SK-N-SH (cell line): ENCODE measurements around the gene ZSCAN10. TPM values are rescaled to one million over a fixed set of nuclear protein-coding genes. Genes with fewer than 3 reads are reported as not detected.
A peak's percentile ranks its signal among the peaks of the same experiment; 100 is the strongest.

ENCODE experiments used
- CTCF ChIA-PET: fragments of 300-600, 350-600 bp; formaldehyde crosslinking; extraction: SDS; loops from one replicate; lab custom pipeline; 2021; lab: Yijun Ruan, JAX
- POLR2A ChIA-PET: fragments of 350-600 bp; sonication (Branson Sonifier 250); formaldehyde crosslinking; extraction: SDS; loops from one replicate; lab custom pipeline; 2020; ENCODE audit warnings: antibody characterized with exemption, inconsistent platforms; lab: Yijun Ruan, JAX
- DNase-seq: peaks from one replicate; pipeline ENCODE4 v3.0.0; 2012
- H2AFZ ChIP-seq: fragments of 200-600 bp; sonication (generic); 2 replicates; pipeline ENCODE4 v1.8.1; 2016; ENCODE audit warnings: antibody characterized with exemption, mild to moderate bottlenecking, low read depth
- H3F3A ChIP-seq: fragments of 200-600 bp; sonication (generic); replicated peaks from 2 replicates; pipeline ENCODE3; 2016; ENCODE audit warnings: antibody characterized with exemption, mild to moderate bottlenecking; ENCODE audit not compliant: insufficient read depth
- H3K27ac ChIP-seq, 2 experiments: fragments of 200-500 bp in 1 of 2; fragments of 200-600 bp in 1 of 2; sonication (Bioruptor generic) in 1 of 2; sonication (generic), shearing (Covaris generic) in 1 of 2; 2 replicates each; pipeline versions ENCODE4 v1.5.1 to v1.6.1; 2014 to 2016; ENCODE audit warnings: low read depth in 2 of 2, inconsistent platforms in 1 of 2, low read length in 1 of 2, mild to moderate bottlenecking in 1 of 2, mixed read lengths in 1 of 2
- H3K27me3 ChIP-seq: fragments of 200-600 bp; sonication (generic), shearing (Covaris generic); 2 replicates; pipeline ENCODE4 v1.6.1; 2016; ENCODE audit warnings: mixed run types; ENCODE audit not compliant: insufficient read depth
- H3K36me3 ChIP-seq, 2 experiments: fragments of 200-500 bp in 1 of 2; fragments of 200-600 bp in 1 of 2; sonication (Bioruptor generic) in 1 of 2; sonication (generic) in 1 of 2; replicated peaks in 1 of 2; 2 replicates each; pipeline versions ENCODE3 to v1.5.1; 2014 to 2016; ENCODE audit warnings: low read length in 1 of 2, mild to moderate bottlenecking in 1 of 2; ENCODE audit not compliant: insufficient read depth in 2 of 2, control insufficient read depth in 1 of 2
- H3K4me1 ChIP-seq, 2 experiments: fragments of 200-500 bp in 1 of 2; fragments of 200-600 bp in 1 of 2; sonication (Bioruptor generic) in 1 of 2; sonication (generic), shearing (Covaris generic) in 1 of 2; 2 replicates each; pipeline versions ENCODE4 v1.5.1 to v1.6.1; 2014 to 2016; ENCODE audit warnings: low read depth in 1 of 2, low read length in 1 of 2, mixed run types in 1 of 2; ENCODE audit not compliant: insufficient read depth in 2 of 2, control insufficient read depth in 1 of 2
- H3K4me2 ChIP-seq: fragments of 200-600 bp; sonication (generic), shearing (Covaris generic); 2 replicates; pipeline ENCODE4 v1.6.1; 2017; ENCODE audit warnings: mixed run types
- H3K4me3 ChIP-seq, 2 experiments: fragments of 200-500 bp in 1 of 2; fragments of 200-600 bp in 1 of 2; sonication (Bioruptor generic) in 1 of 2; sonication (generic), shearing (Covaris generic) in 1 of 2; 2 replicates each; pipeline versions ENCODE4 v1.5.1 to v1.8.1; 2014 to 2016; ENCODE audit warnings: low read depth in 2 of 2, inconsistent platforms in 1 of 2, low read length in 1 of 2, mild to moderate bottlenecking in 1 of 2, mixed read lengths in 1 of 2, moderate library complexity in 1 of 2
- H3K79me2 ChIP-seq: fragments of 200-600 bp; sonication (generic); 2 replicates; pipeline ENCODE4 v1.8.1; 2017; ENCODE audit warnings: mild to moderate bottlenecking; ENCODE audit not compliant: insufficient read depth
- H3K9ac ChIP-seq: fragments of 200-600 bp; sonication (generic); 2 replicates; pipeline ENCODE4 v1.6.1; 2017; ENCODE audit warnings: mixed run types
- H3K9me2 ChIP-seq: fragments of 200-600 bp; sonication (generic); 2 replicates; pipeline ENCODE4 v1.6.1; 2017; ENCODE audit warnings: mixed run types
- H3K9me3 ChIP-seq: fragments of 200-600 bp; sonication (generic); 2 replicates; pipeline ENCODE4 v1.6.1; 2017; ENCODE audit warnings: mixed run types, mild to moderate bottlenecking, moderate library complexity
- H4K20me1 ChIP-seq: fragments of 200-600 bp; sonication (generic); 2 replicates; pipeline ENCODE4 v1.6.1; 2017; ENCODE audit warnings: mild to moderate bottlenecking, mixed run types; ENCODE audit not compliant: insufficient read depth
- EZH2phosphoT487 ChIP-seq: fragments of 200-600 bp; sonication (generic); IDR thresholded peaks from 2 replicates; pipeline ENCODE4 v1.6.1; 2017; ENCODE audit warnings: low read depth, mixed run types, mild to moderate bottlenecking, antibody characterized with exemption, moderate library complexity, borderline replicate concordance
- GABPA ChIP-seq: IDR thresholded peaks from 2 replicates; pipeline ENCODE4 v1.4.0; 2012; ENCODE audit warnings: low read depth, mild to moderate bottlenecking
- RXRA ChIP-seq: IDR thresholded peaks from 2 replicates; pipeline ENCODE4 v1.4.0; 2012; ENCODE audit warnings: low read depth, mild to moderate bottlenecking, borderline replicate concordance
- SIN3A ChIP-seq: IDR thresholded peaks from 2 replicates; pipeline ENCODE4 v1.6.1; 2012; ENCODE audit warnings: low read depth, mild to moderate bottlenecking, low read length, moderate library complexity, borderline replicate concordance
- TEAD4 ChIP-seq: IDR thresholded peaks from 2 replicates; pipeline ENCODE4 v1.4.0; 2012; ENCODE audit warnings: mild to moderate bottlenecking, borderline replicate concordance; ENCODE audit not compliant: insufficient read depth
- YY1 ChIP-seq: IDR thresholded peaks from 2 replicates; pipeline ENCODE4 v1.4.0; 2012; ENCODE audit warnings: low read depth, mild to moderate bottlenecking
- WGBS: methylation state at CpG from one replicate; pipeline ENCODE4 v1.1.6; 2017; ENCODE audit warnings: low lambda C conversion rate; 5-methylcytosine and 5-hydroxymethylcytosine counted together
- polyA plus RNA-seq, 3 experiments: library from polyadenylated mRNA; depleted of rRNA; stranded (reverse); fragments of >200 nt; gene quantifications; 2 replicates each; pipeline ENCODE4 v1.2.3, GENCODE V29; 2012
- TF ChIP-seq, protein P1 (sequence below): IDR thresholded peaks from 2 replicates; pipeline ENCODE4 v1.4.0; 2012; ENCODE audit warnings: low read depth
- TF ChIP-seq, protein P2 (sequence below): fragments of 200-600 bp; sonication (generic); IDR thresholded peaks from 2 replicates; pipeline ENCODE4 v1.6.1; 2017; ENCODE audit warnings: antibody characterized with exemption, mild to moderate bottlenecking, moderate library complexity
- TF ChIP-seq, protein P3 (sequence below): IDR thresholded peaks from 2 replicates; pipeline ENCODE4 v1.4.0; 2012; ENCODE audit warnings: low read depth, borderline replicate concordance

Gene ZSCAN10
- polyA plus RNA-seq, 1 of the 3 experiments (the other 2 are of a cell fraction) = 0.05 TPM

DNA sequence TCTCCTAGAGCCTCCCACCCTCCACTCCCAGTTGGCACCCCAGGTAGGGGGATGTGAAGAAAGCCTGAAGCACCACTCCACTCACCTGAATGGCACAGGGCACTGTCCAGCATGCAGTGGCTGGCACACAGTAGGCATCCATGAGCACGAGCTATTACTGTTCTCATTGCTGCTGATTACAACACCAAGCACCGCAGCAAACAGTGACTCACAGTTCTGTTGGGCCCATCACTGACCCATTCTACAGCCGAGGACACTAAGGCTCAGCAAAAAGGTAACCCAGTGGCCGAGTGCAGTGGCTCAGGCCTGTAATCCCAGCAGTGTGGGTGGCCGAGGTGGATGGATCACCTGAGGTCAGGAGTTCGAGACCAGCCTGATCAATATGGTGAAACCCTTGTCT lies 2.7 kb downstream of the ZSCAN10 start:
- peaks cover 9 to 11% of the 10 kb centered on the region in 2 experiments; a peak in 2 of 4 replicates for H3K4me1 ChIP-seq
- H3K9ac ChIP-seq = no peak overlapping the region
- H3K79me2 ChIP-seq = no peaks in the 10 kb centered on the region
- H3K27me3 ChIP-seq = peaks cover 19% of the 10 kb centered on the region
- no peak overlapping the region for H3K27ac ChIP-seq
- H3K36me3 ChIP-seq = no peaks in the 10 kb centered on the region
- TF ChIP-seq SIN3A (no peak), YY1 (no peak), GABPA (no peak), RXRA (no peak), EZH2phosphoT487 (no peak), TEAD4 (no peak)
- TF ChIP-seq, protein P1, sequence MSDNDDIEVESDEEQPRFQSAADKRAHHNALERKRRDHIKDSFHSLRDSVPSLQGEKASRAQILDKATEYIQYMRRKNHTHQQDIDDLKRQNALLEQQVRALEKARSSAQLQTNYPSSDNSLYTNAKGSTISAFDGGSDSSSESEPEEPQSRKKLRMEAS = no peak
- TF ChIP-seq, protein P2, sequence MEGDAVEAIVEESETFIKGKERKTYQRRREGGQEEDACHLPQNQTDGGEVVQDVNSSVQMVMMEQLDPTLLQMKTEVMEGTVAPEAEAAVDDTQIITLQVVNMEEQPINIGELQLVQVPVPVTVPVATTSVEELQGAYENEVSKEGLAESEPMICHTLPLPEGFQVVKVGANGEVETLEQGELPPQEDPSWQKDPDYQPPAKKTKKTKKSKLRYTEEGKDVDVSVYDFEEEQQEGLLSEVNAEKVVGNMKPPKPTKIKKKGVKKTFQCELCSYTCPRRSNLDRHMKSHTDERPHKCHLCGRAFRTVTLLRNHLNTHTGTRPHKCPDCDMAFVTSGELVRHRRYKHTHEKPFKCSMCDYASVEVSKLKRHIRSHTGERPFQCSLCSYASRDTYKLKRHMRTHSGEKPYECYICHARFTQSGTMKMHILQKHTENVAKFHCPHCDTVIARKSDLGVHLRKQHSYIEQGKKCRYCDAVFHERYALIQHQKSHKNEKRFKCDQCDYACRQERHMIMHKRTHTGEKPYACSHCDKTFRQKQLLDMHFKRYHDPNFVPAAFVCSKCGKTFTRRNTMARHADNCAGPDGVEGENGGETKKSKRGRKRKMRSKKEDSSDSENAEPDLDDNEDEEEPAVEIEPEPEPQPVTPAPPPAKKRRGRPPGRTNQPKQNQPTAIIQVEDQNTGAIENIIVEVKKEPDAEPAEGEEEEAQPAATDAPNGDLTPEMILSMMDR = no peak
- no peaks in the 10 kb centered on the region for H3K9me2 ChIP-seq
- no peak overlapping the region for H2AFZ ChIP-seq
- no peaks in the 10 kb centered on the region for H4K20me1 ChIP-seq
- POLR2A ChIA-PET = interaction anchor here (1.0 kb wide), 1 partner anchor 39 kb away, joined by 3 read pairs; the partner anchor contains the start of gene ZNF213
- CTCF ChIA-PET = interaction anchor here (1.2 to 4.1 kb wide), 5 partner anchors 9 to 37 kb away, joined by 3 to 34 read pairs (median 3); partner anchors contain the start of gene ZNF205
- H3K4me2 ChIP-seq = no peak overlapping the region
- H3K4me3 ChIP-seq = no peak overlapping the region
- H3F3A ChIP-seq = peaks cover 7% of the 10 kb centered on the region
- no peaks in the 10 kb centered on the region for H3K9me3 ChIP-seq
- no peak for DNase-seq
- WGBS = 39% methylated on average over 4 of the region's 6 CpGs

DNA sequence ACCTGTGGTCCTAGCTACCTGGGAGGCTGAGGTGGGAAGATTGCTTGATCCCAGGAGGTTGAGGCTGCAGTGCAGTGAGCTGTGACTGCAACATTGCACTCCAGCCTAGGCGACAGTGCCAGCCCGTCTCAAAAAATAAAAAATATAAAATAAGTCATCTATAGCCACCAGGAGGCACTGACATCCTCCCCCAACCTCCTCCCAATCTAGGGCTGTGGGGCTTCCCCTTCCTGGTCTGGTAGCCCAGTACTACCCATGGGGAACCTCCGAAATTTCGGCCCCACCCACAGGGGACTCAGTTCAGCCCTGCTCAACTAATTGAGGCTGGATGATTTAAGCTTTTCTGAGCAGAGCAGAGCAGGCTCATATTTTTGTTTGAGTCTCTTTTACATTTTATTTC lies 3.2 kb downstream of the ZSCAN10 start:
- CTCF ChIA-PET = interaction anchor here (1.0 to 4.1 kb wide), 6 partner anchors 9 to 36 kb away, joined by 3 to 34 read pairs (median 3); partner anchors contain the start of gene ZNF205
- Histone ChIP-seq H3K9ac (no peak overlapping the region), H3K27ac (no peak overlapping the region)
- TF ChIP-seq, protein P3, sequence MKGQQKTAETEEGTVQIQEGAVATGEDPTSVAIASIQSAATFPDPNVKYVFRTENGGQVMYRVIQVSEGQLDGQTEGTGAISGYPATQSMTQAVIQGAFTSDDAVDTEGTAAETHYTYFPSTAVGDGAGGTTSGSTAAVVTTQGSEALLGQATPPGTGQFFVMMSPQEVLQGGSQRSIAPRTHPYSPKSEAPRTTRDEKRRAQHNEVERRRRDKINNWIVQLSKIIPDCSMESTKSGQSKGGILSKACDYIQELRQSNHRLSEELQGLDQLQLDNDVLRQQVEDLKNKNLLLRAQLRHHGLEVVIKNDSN = no peak
- TF ChIP-seq, protein P2 = peak; percentile 48
- TF ChIP-seq, all 33 proteins: peak for 1
- no peaks in the 10 kb centered on the region for H3K9me3 ChIP-seq
- no peaks in the 10 kb centered on the region for H3K79me2 ChIP-seq
- no peaks in the 10 kb centered on the region for H4K20me1 ChIP-seq
- H3F3A ChIP-seq = peaks cover 7% of the 10 kb centered on the region
- no peak overlapping the region for H2AFZ ChIP-seq
- POLR2A ChIA-PET = interaction anchor here (1.0 kb wide), 1 partner anchor 39 kb away, joined by 3 read pairs; the partner anchor contains the start of gene ZNF213
- peaks cover 24% of the 10 kb centered on the region for H3K27me3 ChIP-seq
- H3K4me2 ChIP-seq = no peak overlapping the region
- no peaks in the 10 kb centered on the region for H3K36me3 ChIP-seq
- no peaks in the 10 kb centered on the region for H3K9me2 ChIP-seq
- DNase-seq = peak; percentile 57
- peaks cover 8 to 9% of the 10 kb centered on the region in 2 experiments; a peak in 2 of 4 replicates for H3K4me1 ChIP-seq
- 21% methylated on average over 4 of the region's 4 CpGs for WGBS
- H3K4me3 ChIP-seq = no peak overlapping the region
